Measurements from ENCODE around the gene DIDO1.

DIDO1 gene

GRCh38 chr20:62931464-62931863, 5.2 kb upstream of the DIDO1 start:
- H3K4me3 ChIP-seq (ENCODE audit: low read depth, low read length), result no peak overlapping the region
- no peak for DNase-seq (ENCODE audit: low read depth, low spot score)
- ChIA-PET POLR2A (no interaction called here), CTCF (no interaction called here)
- no peak for TF ChIP-seq CTCF (IDR thresholded peaks at IDR 0.05; ENCODE audit: insufficient read depth, low read length, missing control alignments)

- TF ChIP-seq CTCF (IDR thresholded peaks at IDR 0.05; ENCODE audit: insufficient read depth, low read length, missing control alignments), result no peak
- H3K4me3 ChIP-seq (ENCODE audit: low read depth, low read length), result peak overlapping the region; percentile 61
- CTCF ChIA-PET, result interaction anchor here (1.6 kb wide), 1 partner anchor 80 kb away, joined by 8 read pairs; no protein-coding TSS in a partner anchor
- POLR2A ChIA-PET, result no interaction called here
- DNase-seq (ENCODE audit: low read depth, low spot score), result no peak
These were observed 2.8 kb upstream of the DIDO1 start for GRCh38 chr20:62929051-62929538.

GRCh38 chr20:62928246-62928939, 2.1 kb upstream of the DIDO1 start:
- DNase-seq (ENCODE audit: low read depth, low spot score), result no peak
- ChIA-PET CTCF (interaction anchor here (1.6 to 5.8 kb wide), 6 partner anchors 8 to 80 kb away, joined by 7 to 68 read pairs (median 18); partner anchors contain the start of gene GID8), POLR2A (interaction anchor here (1.8 kb wide), 1 partner anchor 9 kb away, joined by 6 read pairs; no protein-coding TSS in a partner anchor)
- no peak for TF ChIP-seq CTCF (IDR thresholded peaks at IDR 0.05; ENCODE audit: insufficient read depth, low read length, missing control alignments)
- H3K4me3 ChIP-seq (ENCODE audit: low read depth, low read length), result peak overlapping the region; percentile 61

- H3K4me3 ChIP-seq (ENCODE audit: low read depth, low read length), result peak overlapping the region; percentile 88
- CTCF ChIA-PET, result interaction anchor here (0.9 to 5.8 kb wide), 11 partner anchors 9 to 119 kb away, joined by 3 to 68 read pairs (median 8); partner anchors contain the start of gene GID8
- no peak for TF ChIP-seq CTCF (IDR thresholded peaks at IDR 0.05; ENCODE audit: insufficient read depth, low read length, missing control alignments)
- POLR2A ChIA-PET, result interaction anchor here (1.8 kb wide), 1 partner anchor 10 kb away, joined by 6 read pairs; no protein-coding TSS in a partner anchor
- DNase-seq (ENCODE audit: low read depth, low spot score), result no peak
These were observed 912 bp upstream of the DIDO1 start for GRCh38 chr20:62927128-62927705.

- H3K4me3 ChIP-seq (ENCODE audit: low read depth, low read length), result peak overlapping the region; percentile 88
- DNase-seq (ENCODE audit: low read depth, low spot score), result no peak
- POLR2A ChIA-PET, result interaction anchor here (1.0 kb wide), 2 partner anchors 13 to 23 kb away, joined by 3 to 4 read pairs; no protein-coding TSS in a partner anchor
- no peak for TF ChIP-seq CTCF (IDR thresholded peaks at IDR 0.05; ENCODE audit: insufficient read depth, low read length, missing control alignments)
- CTCF ChIA-PET, result interaction anchor here (0.9 to 5.8 kb wide), 10 partner anchors 8 to 117 kb away, joined by 3 to 68 read pairs (median 6); partner anchors contain the start of gene GID8
These were observed 681 bp downstream of the DIDO1 start for GRCh38 chr20:62925420-62926228.

All from AG04449 (cell line).